Peyer's patch (tissue), 4 donors: ENCODE data around the gene GTPBP1.

Source experiments
- CTCF ChIP-seq, 6 experiments: fragments of 450-650 bp in 4 of 6; fragments of 200-600 bp in 2 of 6; sonication (generic) in 1 of 6; IDR thresholded peaks; one replicate each; pipeline ENCODE4 v1.5.1; 2017 to 2019; ENCODE audit warnings: antibody characterized with exemption in 6 of 6, mild to moderate bottlenecking in 3 of 6, moderate library complexity in 1 of 6
- POLR2A ChIP-seq, 2 donors: fragments of 450-650 bp; IDR thresholded peaks; one replicate each; pipeline ENCODE4 v1.5.1; 2017; ENCODE audit warnings: antibody characterized with exemption in 2 of 2, mild to moderate bottlenecking in 2 of 2, moderate library complexity in 2 of 2

- TF ChIP-seq CTCF (IDR thresholded peaks at IDR 0.05) = no peak
- TF ChIP-seq POLR2A (IDR thresholded peaks at IDR 0.05) = no peak
These were observed 52.7 kb downstream of the GTPBP1 start for GRCh38 chr22:38758276-38758945.
